ENCODE results near the gene PTK7.
"Not testable (repeated sequence)": the region's sequence is repeated elsewhere in the genome, so short reads cannot be mapped to it uniquely, and the experiment has no call there.

GRCh38 chr6:43139973-43140372, 63.9 kb downstream of the PTK7 start:
- not testable (repeated sequence) for TF ChIP-seq CTCF, POLR2AphosphoS5, POLR2A, EP300 (IDR thresholded peaks at IDR 0.05)
